Immature natural killer cell (primary cell): ENCODE measurements around the gene FHDC1. TPM values are rescaled to one million over a fixed set of nuclear protein-coding genes. Genes with fewer than 3 reads are reported as not detected.

Experiments
- DNase-seq, 3 donors: peaks; one replicate each; pipeline ENCODE4 v3.0.0; 2022; ENCODE audit warnings: mixed read lengths in 1 of 3
- H3K27ac Mint-ChIP-seq, 6 donors: one replicate each; pipeline ENCODE4 v1.8.0; 2020; ENCODE audit warnings: mixed read lengths in 6 of 6, mild to moderate bottlenecking in 5 of 6, inconsistent platforms in 4 of 6, moderate library complexity in 3 of 6
- H3K27me3 Mint-ChIP-seq, 3 donors: one replicate each; pipeline ENCODE4 v1.8.0; 2020 to 2021; ENCODE audit warnings: low read depth in 3 of 3, mild to moderate bottlenecking in 3 of 3, mixed read lengths in 3 of 3, moderate library complexity in 3 of 3, inconsistent platforms in 1 of 3
- H3K36me3 Mint-ChIP-seq, 3 donors: one replicate each; pipeline ENCODE4 v1.8.0; 2020; ENCODE audit warnings: mixed read lengths in 3 of 3, inconsistent platforms in 2 of 3, mild to moderate bottlenecking in 2 of 3
- H3K4me1 Mint-ChIP-seq, 2 donors: one replicate each; pipeline ENCODE4 v1.8.0; 2020; ENCODE audit warnings: inconsistent platforms in 2 of 2, mild to moderate bottlenecking in 2 of 2, mixed read lengths in 2 of 2, moderate library complexity in 1 of 2
- H3K4me3 Mint-ChIP-seq, 5 donors: one replicate each; pipeline ENCODE4 v1.8.0; 2020; ENCODE audit warnings: mild to moderate bottlenecking in 5 of 5, mixed read lengths in 5 of 5, inconsistent platforms in 3 of 5, moderate library complexity in 3 of 5
- H3K9me3 Mint-ChIP-seq, 6 donors: one replicate each; pipeline ENCODE4 v1.8.0; 2020; ENCODE audit warnings: mild to moderate bottlenecking in 6 of 6, mixed read lengths in 6 of 6, inconsistent platforms in 4 of 6, moderate library complexity in 3 of 6
- polyA plus RNA-seq, 3 donors: library from polyadenylated mRNA; unstranded; fragments of 300-500 nt; fragmentation: Illumina TruSeq; gene quantifications; one replicate each; pipeline ENCODE4 v1.2.3, GENCODE V29; 2021

Gene FHDC1
- polyA plus RNA-seq, 3 donors from 2014 or later: not detected

GRCh38 chr4:152983221-152983620 is 47.1 kb downstream of the FHDC1 start:
- DNase-seq: no peak
- no peak overlapping the region for H3K27ac Mint-ChIP-seq
- no peaks in the 10 kb centered on the region for H3K4me1 Mint-ChIP-seq
- peaks cover 0 to 2% (median 2%) of the 10 kb centered on the region in 3 donors for H3K27me3 Mint-ChIP-seq
- H3K9me3 Mint-ChIP-seq: no peaks in the 10 kb centered on the region
- no peaks in the 10 kb centered on the region for H3K36me3 Mint-ChIP-seq
- no peak overlapping the region for H3K4me3 Mint-ChIP-seq

GRCh38 chr4:152983774-152984411 is 47.8 kb downstream of the FHDC1 start:
- Mint-ChIP-seq H3K27ac (no peak overlapping the region), H3K27me3 (peaks cover 0 to 3% (median 2%) of the 10 kb centered on the region in 3 donors), H3K4me1 (no peaks in the 10 kb centered on the region), H3K9me3 (no peaks in the 10 kb centered on the region), H3K36me3 (no peaks in the 10 kb centered on the region), H3K4me3 (no peak overlapping the region)
- no peak for DNase-seq

GRCh38 chr4:152988721-152989553 is 52.8 kb downstream of the FHDC1 start:
- no peak for DNase-seq
- H3K27me3 Mint-ChIP-seq: peaks cover 0 to 3% (median 2%) of the 10 kb centered on the region in 3 donors
- no peaks in the 10 kb centered on the region for H3K36me3 Mint-ChIP-seq
- no peak overlapping the region for H3K27ac Mint-ChIP-seq
- no peaks in the 10 kb centered on the region for H3K9me3 Mint-ChIP-seq
- no peak overlapping the region for H3K4me3 Mint-ChIP-seq
- no peaks in the 10 kb centered on the region for H3K4me1 Mint-ChIP-seq

GRCh38 chr4:152989554-152989970 is 53.4 kb downstream of the FHDC1 start:
- Mint-ChIP-seq H3K36me3 (no peaks in the 10 kb centered on the region), H3K4me3 (no peak overlapping the region), H3K27ac (no peak overlapping the region), H3K4me1 (no peaks in the 10 kb centered on the region), H3K27me3 (peaks cover 0 to 3% (median 2%) of the 10 kb centered on the region in 3 donors), H3K9me3 (no peaks in the 10 kb centered on the region)
- no peak for DNase-seq

GRCh38 chr4:152990471-152991131 is 54.5 kb downstream of the FHDC1 start:
- Mint-ChIP-seq H3K27ac (no peak overlapping the region), H3K36me3 (no peaks in the 10 kb centered on the region), H3K27me3 (peaks cover 0 to 3% (median 2%) of the 10 kb centered on the region in 3 donors), H3K4me1 (no peaks in the 10 kb centered on the region), H3K4me3 (no peak overlapping the region), H3K9me3 (no peaks in the 10 kb centered on the region)
- DNase-seq: no peak

- Mint-ChIP-seq H3K27ac (no peak overlapping the region), H3K27me3 (peaks cover 0 to 3% (median 2%) of the 10 kb centered on the region in 3 donors), H3K4me3 (no peak overlapping the region), H3K36me3 (no peaks in the 10 kb centered on the region), H3K4me1 (no peaks in the 10 kb centered on the region), H3K9me3 (no peaks in the 10 kb centered on the region)
- DNase-seq: no peak
Measured at GRCh38 chr4:152991398-152991797, 55.3 kb downstream of the FHDC1 start.

GRCh38 chr4:152992027-152992426 is 55.9 kb downstream of the FHDC1 start:
- Mint-ChIP-seq H3K27me3 (peaks cover 0 to 3% (median under 1%) of the 10 kb centered on the region in 3 donors), H3K9me3 (no peaks in the 10 kb centered on the region), H3K27ac (no peak overlapping the region), H3K36me3 (no peaks in the 10 kb centered on the region), H3K4me3 (no peak overlapping the region), H3K4me1 (no peaks in the 10 kb centered on the region)
- no peak for DNase-seq

GRCh38 chr4:152992466-152992865 is 56.3 kb downstream of the FHDC1 start:
- DNase-seq: no peak
- H3K4me3 Mint-ChIP-seq: no peak overlapping the region
- H3K4me1 Mint-ChIP-seq: no peaks in the 10 kb centered on the region
- H3K27ac Mint-ChIP-seq: peak overlapping the region in 1 of 6 donors; percentile 43
- H3K27me3 Mint-ChIP-seq: peaks cover 0 to 3% (median 0%) of the 10 kb centered on the region in 3 donors
- H3K36me3 Mint-ChIP-seq: no peaks in the 10 kb centered on the region
- H3K9me3 Mint-ChIP-seq: no peaks in the 10 kb centered on the region

GRCh38 chr4:152994038-152994437 is 57.9 kb downstream of the FHDC1 start:
- Mint-ChIP-seq H3K4me1 (no peaks in the 10 kb centered on the region), H3K36me3 (no peaks in the 10 kb centered on the region), H3K9me3 (no peaks in the 10 kb centered on the region), H3K4me3 (no peak overlapping the region), H3K27ac (no peak overlapping the region), H3K27me3 (peaks cover 0 to 1% (median 0%) of the 10 kb centered on the region in 3 donors)
- no peak for DNase-seq

- no peaks in the 10 kb centered on the region for H3K9me3 Mint-ChIP-seq
- H3K4me3 Mint-ChIP-seq: no peak overlapping the region
- H3K4me1 Mint-ChIP-seq: no peaks in the 10 kb centered on the region
- peaks cover 0 to 2% (median 1%) of the 10 kb centered on the region in 3 donors for H3K27me3 Mint-ChIP-seq
- no peaks in the 10 kb centered on the region for H3K36me3 Mint-ChIP-seq
- peak overlapping the region in 1 of 6 donors; percentile 24 for H3K27ac Mint-ChIP-seq
- no peak for DNase-seq
Measured at GRCh38 chr4:152996111-152996571, 60.0 kb downstream of the FHDC1 start.

GRCh38 chr4:152996672-152997071 is 60.5 kb downstream of the FHDC1 start:
- Mint-ChIP-seq H3K27ac (no peak overlapping the region), H3K4me3 (no peak overlapping the region), H3K27me3 (peaks cover 0 to 2% (median 1%) of the 10 kb centered on the region in 3 donors), H3K36me3 (no peaks in the 10 kb centered on the region), H3K4me1 (no peaks in the 10 kb centered on the region), H3K9me3 (no peaks in the 10 kb centered on the region)
- DNase-seq: no peak

- peaks cover 0 to 3% (median 2%) of the 10 kb centered on the region in 3 donors for H3K27me3 Mint-ChIP-seq
Measured at GRCh38 chr4:152997288-152997687, 61.2 kb downstream of the FHDC1 start.

GRCh38 chr4:152997771-152998487 is 61.8 kb downstream of the FHDC1 start:
- DNase-seq: no peak
- Mint-ChIP-seq H3K4me3 (no peak overlapping the region), H3K36me3 (no peaks in the 10 kb centered on the region), H3K4me1 (no peaks in the 10 kb centered on the region), H3K9me3 (no peaks in the 10 kb centered on the region), H3K27me3 (peaks cover 0 to 2% (median 2%) of the 10 kb centered on the region in 3 donors), H3K27ac (no peak overlapping the region)

More at GRCh38 chr4:152997288-152997687, 61.2 kb downstream of the FHDC1 start:
- Mint-ChIP-seq H3K27ac (no peak overlapping the region), H3K4me3 (no peak overlapping the region), H3K36me3 (no peaks in the 10 kb centered on the region), H3K4me1 (no peaks in the 10 kb centered on the region), H3K9me3 (no peaks in the 10 kb centered on the region)
- no peak for DNase-seq
